GM10847 (cell line): ENCODE data around the gene HMX2.

Experiments
- POLR2A ChIP-seq: IDR thresholded peaks from 2 replicates; pipeline ENCODE4 v1.6.1; 2011; ENCODE audit not compliant: insufficient read length; ENCODE audit errors: extremely low read depth

HMX2 gene

GRCh38 chr10:123134915-123135414 lies 13.0 kb upstream of the HMX2 start:
- TF ChIP-seq POLR2A = no peak

- TF ChIP-seq POLR2A = no peak
Measured at GRCh38 chr10:123135415-123136141, 12.4 kb upstream of the HMX2 start, which contains the start of gene HMX3. HMX3 (plus strand) TSS chr10:123135970; CDS start chr10:123136051, 81 bp downstream.

DNA sequence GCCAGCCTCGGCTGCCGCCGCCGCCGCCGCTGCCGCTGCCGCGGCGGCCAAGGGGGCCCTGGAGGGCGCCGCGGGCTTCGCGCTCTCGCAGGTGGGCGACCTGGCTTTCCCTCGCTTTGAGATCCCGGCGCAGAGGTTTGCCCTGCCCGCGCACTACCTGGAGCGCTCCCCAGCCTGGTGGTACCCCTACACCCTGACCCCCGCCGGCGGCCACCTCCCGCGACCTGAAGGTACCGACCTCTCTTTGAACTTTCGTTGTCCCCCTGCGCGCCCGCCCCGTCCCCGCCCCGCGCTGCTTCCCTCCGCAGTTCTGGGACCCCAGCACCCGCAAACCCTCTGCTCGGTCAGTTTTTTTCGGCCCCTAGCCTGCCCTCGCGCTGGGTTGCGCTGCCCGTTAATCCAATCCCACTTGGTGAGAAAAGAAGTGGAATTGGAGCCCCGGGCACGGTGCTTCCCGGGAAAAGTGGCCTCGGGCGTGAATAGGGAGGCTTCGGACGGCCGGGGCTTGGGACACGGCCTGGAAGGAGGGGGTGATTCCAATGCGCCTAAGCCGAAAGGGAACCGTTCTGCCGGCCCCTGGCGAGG lies 11.6 kb upstream of the HMX2 start:
- TF ChIP-seq POLR2A = no peak

GRCh38 chr10:123136806-123137642 lies 10.9 kb upstream of the HMX2 start:
- no peak for TF ChIP-seq POLR2A

DNA sequence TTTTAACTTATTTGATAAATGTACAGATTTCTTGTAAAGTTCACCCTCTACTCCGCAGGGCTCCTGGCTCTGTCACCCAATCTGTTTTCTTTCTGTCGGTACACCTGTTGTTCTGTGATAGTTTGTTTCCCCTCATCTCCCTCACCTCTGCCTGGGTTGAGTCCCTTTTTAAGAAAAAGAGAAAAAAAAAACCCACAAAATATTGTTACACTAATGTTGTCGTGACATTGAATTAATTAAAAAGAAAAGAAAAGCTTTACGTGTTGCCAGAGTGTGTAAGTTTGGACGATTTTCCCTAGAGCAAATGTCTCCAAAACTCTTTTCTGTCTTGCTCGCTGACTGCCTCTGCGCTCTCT lies 8.8 kb upstream of the HMX2 start:
- TF ChIP-seq POLR2A = no peak

GRCh38 chr10:123139521-123140163 lies 8.3 kb upstream of the HMX2 start:
- no peak for TF ChIP-seq POLR2A

GRCh38 chr10:123140164-123140982 lies 7.6 kb upstream of the HMX2 start:
- no peak for TF ChIP-seq POLR2A

GRCh38 chr10:123140983-123141390 lies 6.9 kb upstream of the HMX2 start:
- TF ChIP-seq POLR2A = no peak

DNA sequence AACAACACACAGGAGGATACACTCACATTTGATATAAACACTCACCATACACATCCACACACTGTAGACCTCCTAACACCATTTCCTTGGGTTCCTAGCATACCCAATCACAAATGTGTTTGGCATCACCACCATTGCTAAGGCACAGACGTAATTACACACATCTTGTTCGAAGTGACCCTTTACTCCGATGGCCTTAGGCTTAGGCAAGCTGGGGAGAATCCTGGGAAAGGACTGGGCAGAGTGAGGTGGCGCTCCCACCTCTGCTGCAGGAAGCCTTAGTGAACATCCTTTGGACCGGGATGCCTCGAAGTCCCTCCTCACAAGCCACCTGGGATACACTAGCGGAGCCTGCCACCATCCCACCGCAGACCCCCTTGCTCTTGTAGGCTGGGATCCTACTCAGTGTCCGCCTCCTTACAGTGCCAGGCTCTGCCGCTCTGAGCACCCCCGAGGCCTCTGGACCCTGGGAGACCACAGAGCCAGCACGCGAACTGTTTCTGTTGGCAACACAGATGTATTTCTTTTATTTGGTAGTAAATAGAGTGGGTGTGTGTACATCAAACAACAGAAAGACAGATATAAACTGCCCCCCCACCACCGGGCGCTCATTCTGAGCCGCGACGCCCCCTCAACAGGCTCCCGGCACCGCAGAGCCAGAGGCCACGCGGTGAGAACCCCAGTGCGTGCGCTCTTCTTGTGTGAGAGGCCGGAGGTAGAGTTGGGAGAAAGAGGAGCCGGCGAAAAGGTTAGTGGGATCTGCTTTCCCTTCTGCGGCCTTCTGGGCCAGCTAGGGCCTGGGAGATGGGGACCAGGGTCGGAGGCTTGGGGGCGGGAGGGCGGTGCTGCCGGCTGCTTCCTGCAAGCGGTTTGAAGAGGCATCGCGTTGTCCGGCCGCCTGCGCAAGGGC lies 5.9 kb upstream of the HMX2 start:
- TF ChIP-seq POLR2A = no peak

DNA sequence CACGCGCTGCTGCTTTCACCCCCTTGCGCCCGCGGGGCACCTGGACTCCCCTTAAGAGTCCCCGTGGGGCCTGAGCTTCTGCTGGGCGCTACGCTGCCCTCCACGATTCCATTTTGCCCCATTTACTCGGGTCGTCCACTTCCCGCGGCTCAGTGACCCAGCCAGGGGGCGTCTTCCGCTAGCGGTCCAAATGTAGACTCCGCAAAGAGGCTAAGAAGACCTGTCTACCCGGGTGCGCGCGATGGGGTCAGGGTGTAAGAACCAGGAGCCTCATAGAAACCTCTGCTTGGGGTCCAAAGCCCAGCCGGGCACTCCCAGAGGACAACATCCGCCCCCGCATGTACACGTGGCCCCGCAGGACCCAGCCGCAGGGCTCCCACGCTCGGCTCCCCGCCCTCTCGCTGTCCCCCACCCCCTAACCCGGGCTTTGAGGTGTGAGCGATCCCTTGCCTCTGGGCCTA lies 5.2 kb upstream of the HMX2 start:
- no peak for TF ChIP-seq POLR2A

DNA sequence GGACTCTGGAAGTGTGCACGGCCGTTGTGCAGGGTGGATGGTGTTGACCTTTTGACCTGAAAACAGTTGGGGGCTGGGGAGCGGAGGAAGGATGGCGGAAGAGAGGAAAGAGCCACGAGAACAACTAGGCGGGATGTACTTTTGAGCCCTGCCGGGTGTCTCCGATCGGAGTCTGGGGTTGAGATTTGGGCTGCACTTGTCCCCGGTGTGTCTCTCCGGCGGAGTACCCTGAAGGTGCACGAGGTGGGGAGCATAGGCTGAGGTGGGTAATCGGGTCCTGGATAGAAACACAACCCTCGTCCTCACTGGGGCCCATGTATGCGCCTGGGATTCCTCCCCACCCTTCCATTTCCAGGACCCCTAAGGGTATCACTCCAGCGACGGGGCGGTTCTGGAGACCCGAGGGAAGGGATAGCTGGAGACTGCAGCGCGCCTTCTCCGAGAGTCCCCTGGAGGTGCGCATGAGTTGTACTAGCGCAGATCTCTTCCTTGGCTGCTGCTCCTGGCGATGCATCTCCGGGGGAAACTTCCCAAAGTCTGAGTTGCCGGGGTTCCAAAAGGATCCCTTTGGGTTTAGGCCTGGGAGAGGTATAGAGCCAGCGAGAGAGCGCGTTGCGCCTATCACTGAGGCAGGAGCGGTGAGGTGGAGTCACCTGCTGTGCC lies 4.6 kb upstream of the HMX2 start:
- TF ChIP-seq POLR2A = no peak

GRCh38 chr10:123143825-123144168 lies 4.1 kb upstream of the HMX2 start:
- no peak for TF ChIP-seq POLR2A
